HCT116 (cell line): ENCODE results near the gene RAD50. TPM values are rescaled to one million over a fixed set of nuclear protein-coding genes. Genes with fewer than 3 reads are reported as not detected.

Source experiments
- ATAC-seq: fragments of 200-7000 bp; cut with Tn5 transposase; 2 replicates; pipeline ENCODE4 v1.9.1; 2020; ENCODE audit warnings: mild to moderate bottlenecking, moderate library complexity
- BruUV-seq: library from RNA; stranded (reverse); fragments of 400-500 nt; replicated peaks from 2 replicates; lab custom pipeline; 2021; lab: Mats Ljungman, UMichigan
- CTCF ChIA-PET: fragments of 300-600 bp; sonication (Branson Sonifier 250); formaldehyde crosslinking; loops from one replicate; lab custom pipeline; 2021; ENCODE audit warnings: antibody characterized with exemption; lab: Charles Lee
- POLR2A ChIA-PET: fragments of 300-600, 350-600 bp; sonication (Branson Sonifier 250); formaldehyde crosslinking; loops from one replicate; lab custom pipeline; 2021; ENCODE audit warnings: antibody characterized with exemption; lab: Charles Lee
- RAD21 ChIA-PET, 2 experiments: fragments of 300-600 bp; sonication (Branson Sonifier 250); formaldehyde crosslinking; loops; one replicate each; lab custom pipeline; 2023; ENCODE audit warnings: low total read pairs in 2 of 2; ENCODE audit not compliant: uncharacterized antibody in 2 of 2, unreplicated experiment in 2 of 2, low non-redundant PET in 1 of 2; lab: Charles Lee
- DNase-seq: peaks from one replicate; pipeline ENCODE4 v3.0.0-alpha.2; 2010; ENCODE audit warnings: low read depth, low spot score
- H2AFZ ChIP-seq: fragments of 200-600 bp; shearing (Covaris generic), sonication (generic); 2 replicates; pipeline ENCODE4 v1.6.1; 2017; ENCODE audit warnings: low read depth, mixed run types, mixed read lengths, antibody characterized with exemption, low read length; ENCODE audit not compliant: poor library complexity, severe bottlenecking
- H3K27ac ChIP-seq: 2 replicates; pipeline ENCODE4 v1.5.1; 2012; ENCODE audit warnings: low read depth, low read length
- H3K27me3 ChIP-seq: fragments of 200-600 bp; sonication (generic); 2 replicates; pipeline ENCODE4 v1.6.1; 2016; ENCODE audit warnings: mixed run types, low read length, mixed read lengths; ENCODE audit not compliant: insufficient read depth
- H3K36me3 ChIP-seq, 2 experiments: fragments of 200-500 bp in 1 of 2; fragments of 200-600 bp in 1 of 2; sonication (Bioruptor generic) in 1 of 2; sonication (generic) in 1 of 2; 2 replicates each; pipeline versions ENCODE4 v1.5.1 to v1.6.1; 2014 to 2016; ENCODE audit warnings: low read length in 2 of 2, inconsistent platforms in 1 of 2, mixed read lengths in 1 of 2, mixed run types in 1 of 2; ENCODE audit not compliant: insufficient read depth in 2 of 2, control insufficient read depth in 1 of 2
- H3K4me1 ChIP-seq, 2 experiments: fragments of 200-600 bp in 1 of 2; sonication (generic) in 1 of 2; 2 replicates each; pipeline versions ENCODE4 v1.5.1 to v1.6.1; 2012 to 2017; ENCODE audit warnings: low read length in 2 of 2, inconsistent platforms in 1 of 2, mild to moderate bottlenecking in 1 of 2, mixed read lengths in 1 of 2, mixed run types in 1 of 2, moderate library complexity in 1 of 2; ENCODE audit not compliant: insufficient read depth in 2 of 2, control insufficient read depth in 1 of 2
- H3K4me2 ChIP-seq: fragments of 200-600 bp; sonication (generic); 2 replicates; pipeline ENCODE4 v1.6.1; 2017; ENCODE audit warnings: mixed run types, low read length, mixed read lengths
- H3K4me3 ChIP-seq, 2 experiments: fragments of 200-600 bp in 1 of 2; sonication (generic) in 1 of 2; replicated peaks in 1 of 2; 2 replicates each; pipeline ENCODE4 v1.5.1; 2011 to 2016; ENCODE audit warnings: low read length in 2 of 2, control low read depth in 1 of 2, low read depth in 1 of 2, mild to moderate bottlenecking in 1 of 2, mixed read lengths in 1 of 2, mixed run types in 1 of 2
- H3K79me2 ChIP-seq: fragments of 200-600 bp; sonication (generic); 2 replicates; pipeline ENCODE4 v1.6.1; 2017; ENCODE audit warnings: mild to moderate bottlenecking, mixed run types, low read length, moderate library complexity, mixed read lengths; ENCODE audit not compliant: insufficient read depth
- H3K9ac ChIP-seq: fragments of 200-600 bp; sonication (generic); 2 replicates; pipeline ENCODE4 v1.6.1; 2016; ENCODE audit warnings: low read length, mixed read lengths
- H3K9me2 ChIP-seq: fragments of 200-600 bp; sonication (generic), shearing (Covaris generic); 2 replicates; pipeline ENCODE4 v1.6.1; 2017; ENCODE audit warnings: mixed run types, mild to moderate bottlenecking, moderate library complexity; ENCODE audit not compliant: insufficient read depth
- H3K9me3 ChIP-seq, 2 experiments: fragments of 200-500 bp in 1 of 2; fragments of 200-600 bp in 1 of 2; sonication (Bioruptor generic) in 1 of 2; sonication (generic) in 1 of 2; 2 replicates each; pipeline ENCODE4 v1.6.1; 2014 to 2017; ENCODE audit warnings: low read length in 2 of 2, mixed read lengths in 2 of 2, inconsistent platforms in 1 of 2, low read depth in 1 of 2, mild to moderate bottlenecking in 1 of 2, mixed run types in 1 of 2, moderate library complexity in 1 of 2; ENCODE audit not compliant: control insufficient read depth in 1 of 2, insufficient read depth in 1 of 2
- H4K20me1 ChIP-seq: fragments of 200-600 bp; sonication (generic), shearing (Covaris generic); 2 replicates; pipeline ENCODE4 v1.6.1; 2017; ENCODE audit warnings: mixed run types, mild to moderate bottlenecking, moderate library complexity; ENCODE audit not compliant: insufficient read depth
- ATF3 ChIP-seq: IDR thresholded peaks from 2 replicates; pipeline ENCODE4 v1.6.1; 2012
- CBX3 ChIP-seq: IDR thresholded peaks from 2 replicates; pipeline ENCODE4 v1.6.1; 2012; ENCODE audit warnings: low read depth
- ELF1 ChIP-seq: IDR thresholded peaks from 2 replicates; pipeline ENCODE4 v1.6.1; 2012; ENCODE audit warnings: low read depth, borderline replicate concordance
- EZH2 ChIP-seq: fragments of 200-600 bp; sonication (generic); IDR thresholded peaks from 2 replicates; pipeline ENCODE4 v1.6.1; 2017; ENCODE audit warnings: antibody characterized with exemption, mixed run types
- FOSL1 ChIP-seq: IDR thresholded peaks from 2 replicates; pipeline ENCODE4 v1.6.1; 2012; ENCODE audit warnings: low read depth
- MAX ChIP-seq: IDR thresholded peaks from 2 replicates; pipeline ENCODE4 v1.6.1; 2012
- POLR2A ChIP-seq: IDR thresholded peaks from 2 replicates; pipeline ENCODE4 v1.7.0; 2011; ENCODE audit warnings: borderline replicate concordance; ENCODE audit not compliant: insufficient read depth, insufficient read length; ENCODE audit errors: extremely low read depth
- POLR2AphosphoS5 ChIP-seq: IDR thresholded peaks from 2 replicates; pipeline ENCODE4 v1.6.1; 2011; ENCODE audit warnings: mild to moderate bottlenecking, low read depth, low read length, moderate library complexity
- RAD21 ChIP-seq: IDR thresholded peaks from 2 replicates; pipeline ENCODE4 v1.6.1; 2012; ENCODE audit warnings: low read depth, mild to moderate bottlenecking
- REST ChIP-seq: IDR thresholded peaks from 2 replicates; pipeline ENCODE4 v1.6.1; 2012; ENCODE audit warnings: low read depth
- TCF7L2 ChIP-seq: IDR thresholded peaks from 2 replicates; pipeline ENCODE4 v1.7.0; 2011; ENCODE audit warnings: borderline replicate concordance, inconsistent platforms; ENCODE audit not compliant: insufficient read depth, insufficient read length; ENCODE audit errors: extremely low read depth
- ZBTB33 ChIP-seq: IDR thresholded peaks from 2 replicates; pipeline ENCODE4 v1.6.1; 2011; ENCODE audit warnings: mild to moderate bottlenecking, low read length, moderate library complexity; ENCODE audit not compliant: insufficient replicate concordance; ENCODE audit errors: extremely low read depth
- ZFX ChIP-seq: fragments of 450-650 bp; IDR thresholded peaks from 2 replicates; pipeline ENCODE4 v1.6.1; 2017
- intact Hi-C: fragments of 100-400 bp; cut with micrococcal nuclease; formaldehyde crosslinking; loops from 2 replicates; pipeline ENCODE4 v1.10.0; 2022
- total RNA-seq: library from RNA; stranded (reverse); gene quantifications from one replicate; pipeline ENCODE4 v1.2.1, GENCODE V29; 2021; ENCODE audit not compliant: unreplicated experiment

The RAD50 gene
- total RNA-seq, 1 experiment from 2014 or later, result 43.6 TPM

GRCh38 chr5:132679166-132679565, 122.4 kb downstream of the RAD50 start:
- no peak overlapping the region for H3K27ac ChIP-seq
- CTCF ChIA-PET, result no interaction called here
- no peak overlapping the region for H3K4me2 ChIP-seq
- intact Hi-C loops, result loop anchor here (5.0 to 10.0 kb wide), 2 partner anchors 154 to 292 kb away; no protein-coding TSS in a partner anchor
- H2AFZ ChIP-seq, result no peak overlapping the region
- no peaks in the 10 kb centered on the region for H3K36me3 ChIP-seq
- no peaks in the 10 kb centered on the region for H3K27me3 ChIP-seq
- ATAC-seq, result no peak
- DNase-seq, result no peak
- no peaks in the 10 kb centered on the region for H3K9me2 ChIP-seq
- TF ChIP-seq RAD21 (no peak), ELF1 (no peak), FOSL1 (no peak), EZH2 (no peak), TCF7L2 (no peak), ZBTB33 (no peak)
- TF ChIP-seq, all 23 proteins: peak for 0
- RAD21 ChIA-PET, result no interaction called here
- H3K9me3 ChIP-seq, result no peaks in the 10 kb centered on the region
- no peaks in the 10 kb centered on the region for H3K79me2 ChIP-seq
- H3K4me3 ChIP-seq, result no peak overlapping the region
- no peaks in the 10 kb centered on the region for H4K20me1 ChIP-seq
- POLR2A ChIA-PET, result no interaction called here
- H3K9ac ChIP-seq, result no peak overlapping the region
- peaks cover 22 to 31% of the 10 kb centered on the region in 2 experiments for H3K4me1 ChIP-seq
- no TSS peak for BruUV-seq

GRCh38 chr5:132679717-132680380, 123.1 kb downstream of the RAD50 start:
- H3K4me3 ChIP-seq, result no peak overlapping the region
- peaks cover 16 to 27% of the 10 kb centered on the region in 2 experiments for H3K4me1 ChIP-seq
- DNase-seq (no peak), ATAC-seq (no peak)
- no peaks in the 10 kb centered on the region for H3K9me2 ChIP-seq
- no peak overlapping the region for H3K4me2 ChIP-seq
- no TSS peak for BruUV-seq
- RAD21 ChIA-PET, result no interaction called here
- H3K36me3 ChIP-seq, result no peaks in the 10 kb centered on the region
- intact Hi-C loops, result loop anchor here (5.0 to 10.0 kb wide), 2 partner anchors 155 to 293 kb away; no protein-coding TSS in a partner anchor
- H4K20me1 ChIP-seq, result no peaks in the 10 kb centered on the region
- POLR2A ChIA-PET, result no interaction called here
- no peak overlapping the region for H2AFZ ChIP-seq
- H3K27me3 ChIP-seq, result no peaks in the 10 kb centered on the region
- CTCF ChIA-PET, result no interaction called here
- H3K27ac ChIP-seq, result no peak overlapping the region
- H3K9ac ChIP-seq, result no peak overlapping the region
- no peaks in the 10 kb centered on the region for H3K79me2 ChIP-seq
- H3K9me3 ChIP-seq, result no peaks in the 10 kb centered on the region
- TF ChIP-seq REST (no peak), MAX (no peak), CBX3 (no peak), EZH2 (no peak), ATF3 (no peak), ELF1 (no peak), POLR2A (no peak), ZFX (no peak), POLR2AphosphoS5 (no peak)
